ENCODE measurements around the gene SMTNL2.

SMTNL2 gene

DNA sequence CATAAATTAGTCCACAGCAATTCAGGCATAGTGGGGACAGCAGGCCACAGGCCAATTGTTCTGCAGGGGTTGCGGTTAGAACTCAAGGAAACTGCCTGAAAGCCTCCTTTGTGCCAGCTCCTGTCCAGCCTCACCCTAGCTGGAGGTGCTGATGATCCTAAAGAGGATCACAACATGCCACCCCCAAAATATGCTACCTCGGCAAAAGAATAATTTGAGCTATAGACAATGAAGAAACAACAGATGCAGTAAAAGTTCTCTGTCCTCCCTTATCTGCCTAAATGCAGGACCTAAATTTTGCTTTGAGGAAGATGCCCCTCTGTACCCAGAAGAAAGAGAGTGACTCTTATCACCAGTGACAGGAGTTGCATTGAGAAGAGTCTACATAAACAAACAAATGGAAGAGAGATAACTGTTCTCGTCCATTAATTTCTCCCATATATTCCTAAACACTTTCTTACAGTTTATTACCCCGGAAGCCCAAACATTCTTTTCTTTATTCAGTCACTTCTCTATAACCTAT is 42.5 kb downstream of the SMTNL2 start:
- no peak for DNase-seq (ENCODE audit: insufficient read length, low spot score)
- TF ChIP-seq, protein P1, sequence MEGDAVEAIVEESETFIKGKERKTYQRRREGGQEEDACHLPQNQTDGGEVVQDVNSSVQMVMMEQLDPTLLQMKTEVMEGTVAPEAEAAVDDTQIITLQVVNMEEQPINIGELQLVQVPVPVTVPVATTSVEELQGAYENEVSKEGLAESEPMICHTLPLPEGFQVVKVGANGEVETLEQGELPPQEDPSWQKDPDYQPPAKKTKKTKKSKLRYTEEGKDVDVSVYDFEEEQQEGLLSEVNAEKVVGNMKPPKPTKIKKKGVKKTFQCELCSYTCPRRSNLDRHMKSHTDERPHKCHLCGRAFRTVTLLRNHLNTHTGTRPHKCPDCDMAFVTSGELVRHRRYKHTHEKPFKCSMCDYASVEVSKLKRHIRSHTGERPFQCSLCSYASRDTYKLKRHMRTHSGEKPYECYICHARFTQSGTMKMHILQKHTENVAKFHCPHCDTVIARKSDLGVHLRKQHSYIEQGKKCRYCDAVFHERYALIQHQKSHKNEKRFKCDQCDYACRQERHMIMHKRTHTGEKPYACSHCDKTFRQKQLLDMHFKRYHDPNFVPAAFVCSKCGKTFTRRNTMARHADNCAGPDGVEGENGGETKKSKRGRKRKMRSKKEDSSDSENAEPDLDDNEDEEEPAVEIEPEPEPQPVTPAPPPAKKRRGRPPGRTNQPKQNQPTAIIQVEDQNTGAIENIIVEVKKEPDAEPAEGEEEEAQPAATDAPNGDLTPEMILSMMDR (IDR thresholded peaks at IDR 0.05; ENCODE audit: insufficient read depth, missing control alignments), result no peak
- FAIRE-seq, result no peak

DNA sequence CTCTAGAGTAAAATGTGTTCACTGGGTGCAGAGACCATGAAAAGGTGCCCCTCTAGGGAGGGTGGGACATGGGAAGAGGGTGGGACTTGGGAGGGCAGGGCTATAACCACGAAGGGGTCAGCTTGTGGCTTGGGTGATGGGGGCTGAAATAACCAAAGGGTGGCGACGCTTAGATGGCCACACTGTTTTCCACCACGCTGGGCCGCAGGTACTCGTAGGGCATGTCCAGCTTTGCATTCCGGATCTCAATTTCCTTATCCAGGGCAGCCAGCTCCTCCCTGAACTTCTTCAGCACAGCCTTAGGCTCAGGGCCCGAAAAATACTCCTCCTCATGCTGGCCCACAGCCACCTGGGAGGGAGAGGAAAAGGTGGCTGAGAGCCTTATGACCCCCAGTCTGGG is 47.1 kb downstream of the SMTNL2 start:
- FAIRE-seq (no peak), DNase-seq (ENCODE audit: insufficient read length, low spot score) (no peak)
- TF ChIP-seq, protein P1 (IDR thresholded peaks at IDR 0.05; ENCODE audit: insufficient read depth, missing control alignments), result no peak

DNA sequence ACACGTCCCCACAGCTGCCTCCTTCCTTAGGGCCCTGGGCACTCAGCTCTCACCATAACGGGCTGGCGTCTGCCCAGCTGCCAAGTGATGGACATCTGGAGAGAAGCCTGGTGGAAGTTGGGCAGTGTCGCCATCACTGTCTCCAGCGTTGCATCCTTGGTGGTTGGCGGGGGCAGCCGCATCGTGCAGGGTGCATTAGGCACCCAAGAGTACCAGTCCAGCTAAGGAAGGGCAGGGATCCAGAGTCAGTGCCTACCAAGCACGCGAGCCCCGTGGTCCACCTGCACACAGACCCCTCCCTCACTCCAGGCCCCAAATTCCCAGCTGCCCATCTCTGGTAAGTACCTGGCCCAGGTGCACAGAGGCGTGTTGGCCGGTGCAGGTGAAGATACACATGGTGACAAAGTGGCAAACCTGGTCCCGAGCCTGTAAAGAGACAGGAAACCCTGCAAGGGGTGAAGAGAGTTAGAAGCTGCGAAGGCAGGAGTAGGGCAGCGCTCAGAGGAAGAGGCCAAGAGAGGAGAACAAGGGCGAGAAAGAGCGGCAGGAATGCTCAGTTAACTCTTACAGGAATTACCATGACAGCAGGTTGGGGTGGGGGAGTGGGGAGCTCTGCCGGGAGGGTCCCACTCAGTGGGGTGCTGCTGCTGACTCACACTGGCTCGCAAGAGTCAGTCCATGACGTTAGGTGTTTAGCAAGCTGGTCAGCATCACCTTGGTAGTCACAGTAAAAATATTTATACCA is 47.7 kb downstream of the SMTNL2 start:
- TF ChIP-seq, protein P1 (IDR thresholded peaks at IDR 0.05; ENCODE audit: insufficient read depth, missing control alignments), result no peak
- DNase-seq (ENCODE audit: insufficient read length, low spot score), result no peak

GRCh38 chr17:4632581-4632920 is 48.2 kb downstream of the SMTNL2 start:
- FAIRE-seq (no peak), DNase-seq (ENCODE audit: insufficient read length, low spot score) (no peak)
- TF ChIP-seq, protein P1 (IDR thresholded peaks at IDR 0.05; ENCODE audit: insufficient read depth, missing control alignments), result no peak

More for the DNA sequence above, 47.7 kb downstream of the SMTNL2 start:
- no peak for FAIRE-seq

DNA sequence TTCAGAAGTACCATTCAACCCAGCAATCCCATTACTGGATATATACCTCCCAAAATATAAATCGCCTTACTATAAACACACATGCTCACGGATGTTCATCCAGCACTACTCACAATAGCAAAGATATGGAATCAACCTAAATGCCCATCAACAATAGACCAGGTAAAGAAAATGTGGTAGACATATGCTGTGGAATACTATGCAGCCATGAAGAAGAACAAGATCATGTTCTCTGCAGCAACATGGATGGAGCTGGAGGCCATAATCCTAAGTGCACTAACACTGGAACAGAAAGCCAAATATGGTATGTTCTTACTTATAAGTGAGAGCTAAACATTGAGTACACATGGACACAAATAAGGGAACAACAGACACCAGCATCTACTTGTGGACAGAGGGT is 49.3 kb downstream of the SMTNL2 start:
- TF ChIP-seq, protein P1 (IDR thresholded peaks at IDR 0.05; ENCODE audit: insufficient read depth, missing control alignments), result no peak
- FAIRE-seq (no peak), DNase-seq (ENCODE audit: insufficient read length, low spot score) (no peak)

DNA sequence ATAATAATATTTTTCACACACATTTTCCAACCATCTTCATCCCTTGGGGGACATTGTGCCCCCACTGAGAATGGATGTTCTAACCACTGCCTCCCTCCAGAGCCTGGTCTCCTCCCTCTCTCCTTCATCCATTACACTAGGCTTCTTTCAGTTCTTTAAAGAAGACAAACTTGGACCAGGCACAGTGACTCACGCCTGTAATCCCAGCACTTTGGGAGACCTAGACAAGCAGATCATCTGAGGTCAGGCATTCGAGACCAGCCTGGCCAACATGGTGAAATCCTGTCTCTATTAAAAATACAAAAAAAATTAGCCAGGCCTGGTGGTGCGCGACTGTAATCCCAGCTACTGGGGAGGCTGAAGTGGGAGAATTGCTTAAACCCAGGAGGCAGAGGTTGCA is 50.6 kb downstream of the SMTNL2 start:
- no peak for FAIRE-seq
- TF ChIP-seq, protein P1 (IDR thresholded peaks at IDR 0.05; ENCODE audit: insufficient read depth, missing control alignments), result no peak
- DNase-seq (ENCODE audit: insufficient read length, low spot score), result no peak

DNA sequence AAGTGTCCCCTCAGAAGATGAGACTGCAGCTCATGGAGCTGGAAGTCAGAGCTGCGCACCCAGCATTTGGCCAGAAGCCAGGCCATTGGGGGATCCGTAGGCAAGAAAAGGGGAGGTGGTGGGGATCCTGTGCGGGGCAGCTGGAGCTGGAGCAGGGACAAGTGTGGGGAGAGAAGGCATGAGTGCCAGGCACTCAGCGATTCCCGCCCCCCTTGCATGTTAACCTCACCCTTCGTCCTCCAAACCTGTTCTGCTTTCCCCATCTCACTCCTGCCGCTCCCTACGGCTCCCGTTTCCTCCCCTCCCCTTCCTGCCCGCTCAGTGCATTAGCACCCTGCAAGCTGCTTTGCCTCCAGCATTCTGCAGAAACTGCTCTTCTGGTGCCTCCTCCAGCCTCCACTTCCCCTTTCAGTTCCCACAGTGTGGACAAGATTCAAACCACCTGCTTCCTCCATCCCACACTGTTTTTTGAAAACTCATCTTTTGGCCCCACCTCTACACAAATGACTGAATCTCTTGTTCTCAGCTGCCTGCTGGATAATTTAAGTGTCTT is 51.6 kb downstream of the SMTNL2 start:
- FAIRE-seq, result no peak
- no peak for DNase-seq (ENCODE audit: insufficient read length, low spot score)
- TF ChIP-seq, protein P1 (IDR thresholded peaks at IDR 0.05; ENCODE audit: insufficient read depth, missing control alignments), result no peak
